Type B pancreatic cell (in vitro differentiated cells): ENCODE results near the gene ST7. TPM values are rescaled to one million over a fixed set of nuclear protein-coding genes. Genes with fewer than 3 reads are reported as not detected.
"Not testable (repeated sequence)": the region's sequence is repeated elsewhere in the genome, so short reads cannot be mapped to it uniquely, and the experiment has no call there.

Experiments used
- DNase-seq: peaks from one replicate; pipeline ENCODE4 v3.0.0; 2021; ENCODE audit warnings: mixed read lengths; ENCODE audit not compliant: unreplicated experiment; ENCODE audit errors: extremely low spot score
- H3K27ac Mint-ChIP-seq: 2 replicates; pipeline ENCODE4 v1.8.0; 2021; ENCODE audit warnings: mild to moderate bottlenecking, mixed read lengths
- H3K27me3 Mint-ChIP-seq: 2 replicates; pipeline ENCODE4 v1.8.0; 2021; ENCODE audit warnings: mixed read lengths
- H3K36me3 Mint-ChIP-seq: 2 replicates; pipeline ENCODE4 v1.8.0; 2021; ENCODE audit warnings: mixed read lengths
- H3K4me1 Mint-ChIP-seq: one replicate; pipeline ENCODE4 v1.8.0; 2021; ENCODE audit warnings: mixed read lengths; ENCODE audit not compliant: unreplicated experiment
- H3K4me3 Mint-ChIP-seq: 2 replicates; pipeline ENCODE4 v1.8.0; 2021; ENCODE audit warnings: mild to moderate bottlenecking, mixed read lengths
- H3K9me3 Mint-ChIP-seq: 2 replicates; pipeline ENCODE4 v1.8.0; 2021; ENCODE audit warnings: mixed read lengths
- CTCF ChIP-seq: fragments of 200-600 bp; sonication (generic); conservative IDR thresholded peaks from 2 replicates; pipeline ENCODE4 v1.5.0; 2021; ENCODE audit warnings: antibody characterized with exemption, mild to moderate bottlenecking
- total RNA-seq: library from RNA; stranded (reverse); gene quantifications from 2 replicates; pipeline ENCODE4 v1.2.1, GENCODE V29; 2021; ENCODE audit warnings: low replicate concordance

ST7 gene
- total RNA-seq, 1 donor from 2014 or later, result 25.0 TPM

- no peak for DNase-seq
- H3K4me1 Mint-ChIP-seq, result peaks cover 35% of the 10 kb centered on the region
- no peaks in the 10 kb centered on the region for H3K9me3 Mint-ChIP-seq
- H3K36me3 Mint-ChIP-seq, result no peaks in the 10 kb centered on the region
- no peak overlapping the region for H3K4me3 Mint-ChIP-seq
- no peak overlapping the region for H3K27ac Mint-ChIP-seq
- no peaks in the 10 kb centered on the region for H3K27me3 Mint-ChIP-seq
- TF ChIP-seq CTCF, result no peak
These were observed 14.1 kb downstream of the ST7 start for GRCh38 chr7:116967254-116967922.

- peaks cover 36% of the 10 kb centered on the region for H3K4me1 Mint-ChIP-seq
- H3K27me3 Mint-ChIP-seq, result no peaks in the 10 kb centered on the region
- no peak for DNase-seq
- H3K9me3 Mint-ChIP-seq, result no peaks in the 10 kb centered on the region
- no peak for TF ChIP-seq CTCF
- no peaks in the 10 kb centered on the region for H3K36me3 Mint-ChIP-seq
- H3K4me3 Mint-ChIP-seq, result no peak overlapping the region
- no peak overlapping the region for H3K27ac Mint-ChIP-seq
These were observed 14.7 kb downstream of the ST7 start for GRCh38 chr7:116967983-116968382.

- peaks cover 36% of the 10 kb centered on the region for H3K4me1 Mint-ChIP-seq
- no peaks in the 10 kb centered on the region for H3K27me3 Mint-ChIP-seq
- H3K36me3 Mint-ChIP-seq, result no peaks in the 10 kb centered on the region
- H3K27ac Mint-ChIP-seq, result no peak overlapping the region
- TF ChIP-seq CTCF, result no peak
- no peaks in the 10 kb centered on the region for H3K9me3 Mint-ChIP-seq
- no peak overlapping the region for H3K4me3 Mint-ChIP-seq
- no peak for DNase-seq
These were observed 15.3 kb downstream of the ST7 start for GRCh38 chr7:116968631-116969030.

GRCh38 chr7:116969371-116969902 is 16.1 kb downstream of the ST7 start:
- Mint-ChIP-seq H3K27ac (no peak overlapping the region), H3K27me3 (no peaks in the 10 kb centered on the region), H3K9me3 (no peaks in the 10 kb centered on the region), H3K4me3 (no peak overlapping the region), H3K36me3 (no peaks in the 10 kb centered on the region), H3K4me1 (peaks cover 32% of the 10 kb centered on the region)
- TF ChIP-seq CTCF, result no peak
- DNase-seq, result no peak

GRCh38 chr7:116970238-116970910 is 17.1 kb downstream of the ST7 start:
- Mint-ChIP-seq H3K4me3 (no peak overlapping the region), H3K27ac (no peak overlapping the region), H3K27me3 (no peaks in the 10 kb centered on the region), H3K4me1 (peaks cover 32% of the 10 kb centered on the region), H3K36me3 (peaks cover 4% of the 10 kb centered on the region), H3K9me3 (no peaks in the 10 kb centered on the region)
- DNase-seq, result no peak
- no peak for TF ChIP-seq CTCF

- peaks cover 32% of the 10 kb centered on the region for H3K4me1 Mint-ChIP-seq
- not testable (repeated sequence) for H3K9me3 Mint-ChIP-seq, H3K27ac Mint-ChIP-seq, DNase-seq, H3K4me3 Mint-ChIP-seq, H3K36me3 Mint-ChIP-seq, H3K27me3 Mint-ChIP-seq
These were observed 17.9 kb downstream of the ST7 start for GRCh38 chr7:116971153-116971552.
